RWPE1 (cell line): ENCODE measurements around the gene PZP.

ENCODE experiments used
- CTCF ChIA-PET: fragments of 350-600 bp; sonication (Branson Sonifier 250); formaldehyde crosslinking; extraction: SDS; loops from one replicate; lab custom pipeline; 2021; lab: Yijun Ruan, JAX
- POLR2A ChIA-PET: fragments of 400-600 bp; formaldehyde crosslinking; extraction: SDS; loops from one replicate; lab custom pipeline; 2020; ENCODE audit warnings: antibody characterized with exemption; ENCODE audit not compliant: low non-redundant PET; lab: Yijun Ruan, JAX
- DNase-seq: peaks from one replicate; pipeline ENCODE4 v3.0.0; 2012; ENCODE audit warnings: low spot score
- H3K27ac ChIP-seq: fragments of 450-650 bp; 2 replicates; pipeline ENCODE4 v1.5.1; 2017
- TF ChIP-seq, protein P1 (sequence below): fragments of 450-650 bp; conservative IDR thresholded peaks from 2 replicates; pipeline ENCODE4 v1.5.1; 2017; ENCODE audit warnings: low read depth, mild to moderate bottlenecking

Gene PZP

DNA sequence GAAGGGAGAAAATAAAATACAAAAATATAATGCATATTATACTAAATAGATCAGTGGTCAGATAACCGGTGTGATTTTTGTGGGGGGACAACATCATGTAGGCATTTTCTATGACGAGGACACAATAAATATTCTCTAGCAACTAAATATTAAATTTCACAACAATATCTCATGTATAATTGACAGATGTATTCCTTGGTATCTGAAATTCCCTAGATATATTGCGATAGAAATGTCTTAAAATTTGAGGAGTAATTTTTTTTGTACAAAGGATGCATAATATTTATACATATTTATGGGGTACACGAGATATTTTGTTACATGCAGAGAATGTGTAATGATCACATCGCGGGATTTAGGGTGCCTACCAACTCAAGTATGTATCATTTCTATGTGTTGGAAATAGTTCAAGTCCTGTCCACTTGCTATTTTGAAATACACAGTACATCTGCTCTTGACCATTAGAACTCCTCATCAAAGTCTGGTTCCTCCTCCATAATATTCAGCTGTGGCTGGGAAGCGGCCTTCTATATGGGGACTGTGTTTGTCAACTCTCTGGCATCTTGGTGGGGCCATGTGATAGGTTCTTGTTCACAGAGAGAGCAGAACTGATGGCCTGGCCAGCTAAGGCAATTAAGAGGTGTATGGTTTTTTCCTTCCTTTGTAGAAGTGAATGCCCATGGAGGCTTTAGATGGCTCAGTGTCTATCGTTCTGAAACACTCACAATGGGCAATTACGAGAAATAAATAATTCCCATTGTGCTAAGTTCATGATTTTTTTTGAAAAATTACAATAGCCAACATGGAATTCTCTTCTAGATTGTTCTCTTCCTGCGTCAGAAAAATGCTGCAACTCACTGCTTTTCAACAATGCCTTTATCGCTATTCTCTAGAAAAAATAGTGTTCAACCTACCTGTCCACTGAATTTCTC is 101.3 kb downstream of the PZP start:
- H3K27ac ChIP-seq = no peak overlapping the region
- TF ChIP-seq, protein P1, sequence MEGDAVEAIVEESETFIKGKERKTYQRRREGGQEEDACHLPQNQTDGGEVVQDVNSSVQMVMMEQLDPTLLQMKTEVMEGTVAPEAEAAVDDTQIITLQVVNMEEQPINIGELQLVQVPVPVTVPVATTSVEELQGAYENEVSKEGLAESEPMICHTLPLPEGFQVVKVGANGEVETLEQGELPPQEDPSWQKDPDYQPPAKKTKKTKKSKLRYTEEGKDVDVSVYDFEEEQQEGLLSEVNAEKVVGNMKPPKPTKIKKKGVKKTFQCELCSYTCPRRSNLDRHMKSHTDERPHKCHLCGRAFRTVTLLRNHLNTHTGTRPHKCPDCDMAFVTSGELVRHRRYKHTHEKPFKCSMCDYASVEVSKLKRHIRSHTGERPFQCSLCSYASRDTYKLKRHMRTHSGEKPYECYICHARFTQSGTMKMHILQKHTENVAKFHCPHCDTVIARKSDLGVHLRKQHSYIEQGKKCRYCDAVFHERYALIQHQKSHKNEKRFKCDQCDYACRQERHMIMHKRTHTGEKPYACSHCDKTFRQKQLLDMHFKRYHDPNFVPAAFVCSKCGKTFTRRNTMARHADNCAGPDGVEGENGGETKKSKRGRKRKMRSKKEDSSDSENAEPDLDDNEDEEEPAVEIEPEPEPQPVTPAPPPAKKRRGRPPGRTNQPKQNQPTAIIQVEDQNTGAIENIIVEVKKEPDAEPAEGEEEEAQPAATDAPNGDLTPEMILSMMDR = no peak
- ChIA-PET CTCF (no interaction called here), POLR2A (no interaction called here)
- no peak for DNase-seq

DNA sequence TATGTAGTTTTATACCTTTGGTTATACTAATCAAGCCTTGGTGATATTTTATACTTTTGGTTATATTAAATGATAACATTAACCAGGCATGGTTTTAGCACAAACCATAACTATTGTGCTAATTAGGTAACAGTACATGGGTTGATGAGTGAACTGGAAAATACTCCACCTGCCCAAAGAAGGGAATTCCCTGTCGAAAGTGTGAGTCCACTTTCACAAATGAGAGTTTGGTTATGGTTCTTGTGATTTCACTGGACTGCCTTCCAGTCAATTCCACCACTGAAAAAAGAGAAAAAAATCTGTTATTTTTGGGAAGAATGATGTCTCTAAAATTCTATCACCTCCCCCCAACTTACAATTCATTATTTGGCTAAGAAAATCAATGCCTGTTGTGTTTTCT is 102.1 kb downstream of the PZP start:
- H3K27ac ChIP-seq = no peak overlapping the region
- ChIA-PET POLR2A (no interaction called here), CTCF (no interaction called here)
- TF ChIP-seq, protein P1 = no peak
- no peak for DNase-seq

DNA sequence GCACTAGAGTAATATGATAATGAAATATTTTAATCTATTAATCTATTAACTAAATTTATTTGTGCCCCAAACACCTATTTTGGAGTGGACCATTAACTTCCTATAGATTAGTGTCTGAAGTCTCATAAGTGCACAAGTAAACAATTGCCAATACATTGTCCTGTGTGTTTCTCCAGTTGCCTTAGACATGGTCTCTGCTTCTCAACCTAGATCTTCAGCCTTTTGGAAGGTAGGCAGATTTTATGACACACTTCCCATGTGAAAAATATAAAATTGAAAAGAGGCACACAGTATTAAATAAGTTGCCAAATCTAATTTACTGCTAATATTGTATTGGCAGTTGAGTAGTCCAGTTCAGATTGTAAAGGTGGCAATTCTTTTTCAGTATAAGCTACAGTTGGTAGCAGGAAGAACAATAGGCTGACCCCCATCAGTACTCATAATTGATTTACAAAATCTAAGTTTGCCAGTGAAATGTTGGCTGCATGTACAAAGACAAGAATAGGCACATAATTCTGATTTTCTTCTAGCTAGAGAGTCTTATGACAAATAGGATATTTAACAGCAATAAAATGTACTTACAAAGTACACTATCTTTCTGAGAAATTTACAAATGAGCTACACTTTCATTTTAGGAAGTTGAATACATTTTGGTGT is 103.3 kb downstream of the PZP start:
- ChIA-PET CTCF (no interaction called here), POLR2A (no interaction called here)
- H3K27ac ChIP-seq = no peak overlapping the region
- TF ChIP-seq, protein P1 = no peak
- no peak for DNase-seq

DNA sequence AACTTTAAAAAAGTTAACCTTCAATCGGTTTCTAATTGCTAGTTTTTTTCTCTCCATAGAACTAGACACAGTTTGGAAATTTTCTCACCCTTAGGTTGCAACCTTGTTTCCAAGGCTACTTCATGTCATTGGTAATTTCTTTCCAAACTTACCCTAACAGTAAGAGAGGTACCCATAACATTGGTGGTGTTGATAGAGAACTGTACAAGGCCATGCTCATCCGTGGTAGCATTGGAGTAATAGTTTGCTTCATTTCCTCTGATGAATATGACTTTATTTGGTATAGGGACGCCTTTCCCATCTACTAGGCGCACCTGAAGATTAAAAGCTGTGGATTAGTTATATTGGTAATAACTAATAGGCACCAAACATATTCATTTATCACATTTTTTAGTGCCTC is 104.1 kb downstream of the PZP start:
- DNase-seq = no peak
- ChIA-PET CTCF (interaction anchor here (0.6 kb wide), 1 partner anchor 72 kb away, joined by 3 read pairs; no protein-coding TSS in a partner anchor), POLR2A (no interaction called here)
- H3K27ac ChIP-seq = no peak overlapping the region
- TF ChIP-seq, protein P1 = no peak

DNA sequence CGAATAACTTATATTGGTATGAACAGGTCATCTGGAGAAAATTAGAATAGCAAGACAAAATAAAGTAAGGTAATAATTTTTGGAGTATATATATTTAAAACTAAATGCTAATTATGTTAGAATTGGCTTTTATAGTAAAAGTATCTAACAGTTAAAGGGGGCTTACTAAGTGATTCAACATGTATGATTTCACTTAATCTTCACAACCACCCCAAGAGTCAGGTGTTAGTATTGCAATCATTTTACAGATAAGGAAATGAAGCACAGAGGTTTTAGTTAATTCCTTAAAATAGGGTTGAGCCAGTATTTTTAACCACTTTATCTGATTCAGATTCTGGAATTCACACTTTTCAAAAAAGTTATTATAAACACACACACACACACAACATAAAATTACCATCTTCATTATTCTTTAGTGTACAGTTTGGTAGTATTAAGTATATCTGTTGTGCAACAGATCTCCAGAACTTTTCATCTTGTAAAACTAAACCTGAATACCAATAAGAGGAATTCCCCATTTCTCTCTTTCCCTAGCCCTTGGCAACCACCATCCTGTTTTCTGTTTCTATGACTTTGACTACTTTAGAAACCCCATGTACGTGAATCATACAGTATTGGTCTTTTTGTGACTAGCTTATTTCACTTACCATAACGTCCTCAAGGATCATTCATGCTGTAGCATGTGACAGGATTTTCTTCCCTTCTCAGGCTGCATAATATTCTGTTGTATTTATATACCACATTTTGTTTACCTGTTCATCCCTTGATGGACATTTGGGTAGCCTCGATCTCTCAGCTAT is 104.9 kb downstream of the PZP start:
- H3K27ac ChIP-seq = no peak overlapping the region
- TF ChIP-seq, protein P1 = no peak
- ChIA-PET CTCF (interaction anchor here (0.6 kb wide), 1 partner anchor 71 kb away, joined by 3 read pairs; no protein-coding TSS in a partner anchor), POLR2A (no interaction called here)
- DNase-seq = no peak
